Fibroblast of mammary gland (primary cell): ENCODE measurements around the gene FBXW5.
A peak's percentile ranks its signal among the peaks of the same experiment; 100 is the strongest.

Experiments
- DNase-seq: peaks from one replicate; pipeline ENCODE4 v3.0.0-alpha.2; 2010; ENCODE audit warnings: low read depth
- H3K4me3 ChIP-seq: 2 replicates; pipeline ENCODE4 v1.5.1; 2011; ENCODE audit warnings: low read depth, mild to moderate bottlenecking, low read length, moderate library complexity; ENCODE audit not compliant: control insufficient read depth
- TF ChIP-seq, protein P1 (sequence below): conservative IDR thresholded peaks from 2 replicates; pipeline ENCODE4 v1.5.1; 2011; ENCODE audit warnings: low read depth, low read length, inconsistent platforms; ENCODE audit not compliant: control insufficient read depth, insufficient read depth

Gene FBXW5

DNA sequence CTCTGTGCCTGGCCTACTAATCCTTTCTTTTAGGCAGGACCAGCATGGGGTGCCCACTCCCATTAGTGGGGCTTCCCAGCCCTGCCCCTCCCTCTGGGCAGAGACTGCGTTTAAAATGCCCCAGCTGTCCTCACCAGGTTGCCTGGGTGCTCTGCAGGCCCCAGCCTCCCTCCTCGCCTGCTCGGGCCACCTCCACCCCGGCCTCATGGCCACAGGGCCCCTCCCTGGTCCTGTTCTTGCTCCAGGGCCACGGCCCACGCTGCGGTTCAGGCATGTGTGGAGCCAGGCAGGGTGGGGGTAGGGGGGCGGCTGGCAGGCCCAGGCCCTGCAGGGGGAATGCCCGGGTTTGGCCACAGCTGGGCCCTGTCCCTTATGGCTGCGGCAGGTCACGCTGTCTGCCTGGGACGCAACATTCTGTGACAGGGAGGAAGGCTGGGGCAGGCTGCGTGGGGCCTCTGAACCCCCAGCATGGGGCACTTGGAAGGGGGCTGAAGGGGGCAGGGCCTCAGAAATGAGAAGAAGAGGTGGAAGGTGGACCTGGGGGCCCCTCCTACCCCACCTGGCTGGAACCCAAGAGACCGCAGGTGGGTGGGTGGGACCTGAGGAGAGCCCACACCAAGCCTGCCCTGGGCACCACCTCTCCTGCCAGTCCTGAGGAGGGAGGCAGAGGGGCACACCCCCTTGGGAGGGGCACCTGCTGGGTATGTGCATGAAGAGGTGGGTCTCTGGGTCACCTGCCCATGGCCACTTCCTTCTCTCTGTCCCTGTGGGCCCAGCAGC, 7.2 kb upstream of the FBXW5 start, which contains the start of gene LCN12:
Gene LCN12 (plus strand): TSS at position 733 of the 780 bp plus-strand sequence. CDS start 55 bp downstream, outside the sequence.
- TF ChIP-seq, protein P1, sequence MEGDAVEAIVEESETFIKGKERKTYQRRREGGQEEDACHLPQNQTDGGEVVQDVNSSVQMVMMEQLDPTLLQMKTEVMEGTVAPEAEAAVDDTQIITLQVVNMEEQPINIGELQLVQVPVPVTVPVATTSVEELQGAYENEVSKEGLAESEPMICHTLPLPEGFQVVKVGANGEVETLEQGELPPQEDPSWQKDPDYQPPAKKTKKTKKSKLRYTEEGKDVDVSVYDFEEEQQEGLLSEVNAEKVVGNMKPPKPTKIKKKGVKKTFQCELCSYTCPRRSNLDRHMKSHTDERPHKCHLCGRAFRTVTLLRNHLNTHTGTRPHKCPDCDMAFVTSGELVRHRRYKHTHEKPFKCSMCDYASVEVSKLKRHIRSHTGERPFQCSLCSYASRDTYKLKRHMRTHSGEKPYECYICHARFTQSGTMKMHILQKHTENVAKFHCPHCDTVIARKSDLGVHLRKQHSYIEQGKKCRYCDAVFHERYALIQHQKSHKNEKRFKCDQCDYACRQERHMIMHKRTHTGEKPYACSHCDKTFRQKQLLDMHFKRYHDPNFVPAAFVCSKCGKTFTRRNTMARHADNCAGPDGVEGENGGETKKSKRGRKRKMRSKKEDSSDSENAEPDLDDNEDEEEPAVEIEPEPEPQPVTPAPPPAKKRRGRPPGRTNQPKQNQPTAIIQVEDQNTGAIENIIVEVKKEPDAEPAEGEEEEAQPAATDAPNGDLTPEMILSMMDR = no peak
- no peak for DNase-seq
- no peak within 1 kb of the TSS for H3K4me3 ChIP-seq

DNA sequence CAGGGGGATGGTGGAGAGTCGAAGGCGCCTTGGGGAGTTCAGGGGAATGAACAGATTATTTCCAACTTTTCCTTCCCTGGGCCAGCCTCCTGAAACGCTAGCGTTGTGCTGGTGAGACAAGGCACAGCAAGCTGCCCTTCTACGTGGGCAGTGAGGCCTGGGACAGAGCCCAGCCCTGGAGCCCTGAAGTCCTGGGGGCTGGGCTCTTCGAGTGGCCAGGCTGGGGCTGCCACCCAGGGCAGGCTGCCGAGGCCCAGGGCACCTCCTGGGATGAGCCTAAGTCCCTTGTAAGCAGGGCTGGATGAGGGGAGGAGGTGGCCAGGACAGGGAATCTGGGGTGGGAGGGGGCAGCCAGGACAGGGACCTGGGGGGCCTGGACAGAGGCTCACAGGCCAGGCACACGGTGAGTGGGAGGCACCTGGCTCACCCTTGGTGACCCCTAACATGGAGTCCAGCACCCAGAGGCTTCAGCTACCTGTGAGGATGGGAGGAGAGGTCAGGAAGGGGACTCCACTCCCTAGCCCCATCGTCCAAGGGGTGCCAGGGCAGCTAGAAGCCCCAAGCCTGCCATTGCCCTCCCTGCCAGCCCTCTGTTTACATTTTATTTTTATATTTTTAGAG, 6.2 kb upstream of the FBXW5 start:
- H3K4me3 ChIP-seq = no peak overlapping the region
- TF ChIP-seq, protein P1 = no peak
- no peak for DNase-seq

DNA sequence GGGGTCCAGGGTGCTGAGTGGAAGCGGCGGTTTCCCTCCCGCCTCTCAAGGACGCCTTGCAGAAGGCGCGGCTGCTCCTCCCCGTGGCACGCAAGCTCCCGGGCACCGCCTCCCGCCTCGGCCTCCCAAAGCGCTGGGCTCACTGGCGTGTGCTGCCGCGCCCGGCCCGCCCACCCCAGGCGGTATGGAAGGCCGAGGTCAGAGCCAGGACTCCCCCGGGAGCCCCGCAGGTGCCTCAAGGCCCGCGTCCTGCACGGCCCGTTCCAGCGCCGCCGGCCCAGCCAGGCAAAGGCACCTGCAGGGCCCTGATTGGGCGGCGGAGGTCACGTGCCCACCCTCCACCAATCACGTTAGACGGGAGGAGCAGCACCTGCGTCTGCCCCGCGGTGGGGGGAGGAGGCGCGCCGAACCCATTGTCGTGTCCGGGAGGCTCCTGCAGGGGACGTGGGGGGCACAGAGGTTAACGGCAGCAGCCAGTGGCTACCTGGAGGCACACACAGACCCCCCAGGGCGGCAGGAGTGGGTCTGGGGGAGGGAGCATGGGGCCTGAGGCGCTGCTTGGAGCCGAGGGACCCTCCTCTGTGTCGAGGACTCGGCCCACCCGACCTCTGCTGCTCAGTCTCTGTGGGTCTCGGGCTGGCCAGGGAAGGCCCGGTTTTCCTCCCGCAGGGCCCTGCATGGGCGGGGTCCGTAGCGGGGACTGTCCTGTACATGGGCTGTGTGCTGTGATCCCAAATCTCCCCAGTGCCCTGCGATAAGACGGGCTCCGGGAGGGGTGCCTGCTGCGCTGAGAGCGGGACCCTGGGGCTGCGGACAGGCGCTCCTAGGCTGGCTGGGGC, 5.5 kb upstream of the FBXW5 start:
- peak overlapping the region; percentile 40 for H3K4me3 ChIP-seq
- TF ChIP-seq, protein P1 = no peak
- peak; percentile 61 for DNase-seq

DNA sequence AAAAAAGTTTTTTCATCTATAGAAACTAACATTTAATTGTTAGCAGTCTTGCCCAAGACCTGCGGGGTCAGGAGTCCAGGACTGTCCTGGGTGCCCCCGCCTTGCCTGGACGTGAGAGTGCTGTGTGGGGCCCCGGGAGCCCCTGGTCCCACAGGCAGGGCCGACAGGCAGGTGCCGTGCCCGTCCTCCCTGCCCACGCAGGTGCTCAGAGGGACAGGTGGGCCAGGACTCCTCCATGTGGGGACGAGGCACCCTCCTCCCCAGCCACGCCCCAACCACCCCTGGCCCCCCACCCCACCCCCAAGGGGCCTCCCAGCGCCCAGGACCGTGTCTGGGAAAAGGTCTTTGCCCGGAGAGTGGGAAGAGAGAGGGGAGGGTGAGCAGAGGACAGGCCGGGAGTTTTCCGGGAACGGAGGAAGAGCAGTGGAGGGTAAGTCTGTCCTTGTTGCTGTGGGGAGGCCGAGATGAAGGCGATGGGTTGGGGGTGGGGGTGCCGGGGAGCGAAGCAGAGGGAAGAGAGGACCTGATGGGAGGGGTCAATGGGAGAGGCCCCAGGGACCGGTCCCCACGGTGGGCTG, 4.8 kb upstream of the FBXW5 start:
- peak overlapping the region; percentile 40 for H3K4me3 ChIP-seq
- TF ChIP-seq, protein P1 = no peak
- DNase-seq = no peak

DNA sequence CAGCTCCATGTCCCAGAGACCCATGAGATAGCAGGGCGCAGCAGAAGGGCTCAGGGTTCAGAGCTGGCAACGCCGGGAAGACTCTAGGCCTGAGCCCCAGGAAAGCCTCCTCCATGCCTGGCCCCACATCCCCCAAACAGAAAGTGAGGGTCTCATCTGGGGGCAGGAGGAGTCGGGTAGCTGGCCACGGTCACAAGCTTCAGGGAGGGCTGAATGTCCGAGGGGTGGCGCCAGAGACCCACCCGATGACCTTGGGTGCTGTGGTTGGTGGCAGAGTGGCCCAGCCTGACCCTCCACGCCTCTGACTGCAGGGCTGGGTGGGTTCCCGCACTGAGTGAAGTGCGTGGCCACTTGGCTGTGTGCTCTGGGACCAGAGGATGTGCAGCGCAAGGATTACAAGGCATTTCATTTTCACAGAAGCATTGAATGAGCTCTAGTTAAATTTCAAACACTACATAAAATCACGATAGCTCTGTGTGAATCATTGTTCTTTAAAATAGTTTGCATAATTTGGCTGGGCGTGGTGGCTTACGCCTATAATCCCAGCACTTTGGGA, 3.5 kb upstream of the FBXW5 start:
- peak; percentile 30 for DNase-seq
- TF ChIP-seq, protein P1 = peak; percentile 50
- H3K4me3 ChIP-seq = no peak overlapping the region
